HepG2 (cell line): ENCODE data around the gene PKDREJ.

Source experiments
- AHDC1 ChIP-seq: sonication (generic); formaldehyde crosslinking; IDR thresholded peaks from 2 replicates; pipeline ENCODE4 v1.5.1; 2020; ENCODE audit warnings: mild to moderate bottlenecking, missing genetic modification reagents, borderline replicate concordance
- CHD4 ChIP-seq: fragments of 200-600 bp; sonication (generic); IDR thresholded peaks from 2 replicates; pipeline ENCODE4 v1.7.0; 2017; ENCODE audit warnings: mild to moderate bottlenecking, low read length, borderline replicate concordance
- EP300 ChIP-seq, 3 experiments: sonication (generic) in 1 of 3; formaldehyde crosslinking in 1 of 3; IDR thresholded peaks; 2 replicates each; pipeline versions ENCODE4 v1.5.1 to v1.6.1; 2011 to 2020; ENCODE audit warnings: low read depth in 2 of 3, low read length in 2 of 3, borderline replicate concordance in 1 of 3, improper control_type of control experiment in 1 of 3, mild to moderate bottlenecking in 1 of 3, missing genetic modification reagents in 1 of 3, moderate library complexity in 1 of 3
- GPN1 ChIP-seq: sonication (generic); formaldehyde crosslinking; IDR thresholded peaks from 2 replicates; pipeline ENCODE4 v1.5.1; 2020; ENCODE audit warnings: missing genetic modification reagents, borderline replicate concordance
- MAX ChIP-seq: IDR thresholded peaks from 2 replicates; pipeline ENCODE4 v1.6.1; 2012; ENCODE audit warnings: inconsistent platforms
- PATZ1 ChIP-seq: sonication (generic); formaldehyde crosslinking; IDR thresholded peaks from 2 replicates; pipeline ENCODE4 v1.4.0; 2020; ENCODE audit warnings: missing genetic modification reagents
- PLSCR1 ChIP-seq: sonication (generic); formaldehyde crosslinking; IDR thresholded peaks from 2 replicates; pipeline ENCODE4 v1.5.0; 2020; ENCODE audit warnings: missing genetic modification reagents, mild to moderate bottlenecking, borderline replicate concordance
- POLR2A ChIP-seq, 2 experiments: IDR thresholded peaks; 2 replicates each; pipeline ENCODE4 v1.6.1; 2011; ENCODE audit warnings: low read depth in 2 of 2, low read length in 2 of 2, mild to moderate bottlenecking in 1 of 2, moderate library complexity in 1 of 2; ENCODE audit not compliant: insufficient read depth in 1 of 2
- SAP130 ChIP-seq: IDR thresholded peaks from 2 replicates; pipeline ENCODE4 v1.6.1; 2016; ENCODE audit warnings: low read depth
- SIN3A ChIP-seq: IDR thresholded peaks from 2 replicates; pipeline ENCODE4 v1.6.1; 2011; ENCODE audit warnings: low read depth, mild to moderate bottlenecking, control low read depth, low read length, borderline replicate concordance
- SMARCC2 ChIP-seq: fragments of 450-650 bp; IDR thresholded peaks from 2 replicates; pipeline ENCODE4 v1.6.1; 2017; ENCODE audit warnings: antibody characterized with exemption, mild to moderate bottlenecking
- SP1 ChIP-seq, 2 experiments: fragments of 450-650 bp in 1 of 2; sonication (generic) in 1 of 2; formaldehyde crosslinking in 1 of 2; IDR thresholded peaks; 2 replicates each; pipeline versions ENCODE4 v1.4.0 to v1.6.1; 2016 to 2020; ENCODE audit warnings: missing genetic modification reagents in 1 of 2
- ZNF318 ChIP-seq: sonication (generic); formaldehyde crosslinking; IDR thresholded peaks from 2 replicates; pipeline ENCODE4 v1.4.0; 2020; ENCODE audit warnings: mild to moderate bottlenecking, missing genetic modification reagents
- TF ChIP-seq, protein P1 (sequence below): sonication (generic); formaldehyde crosslinking; IDR thresholded peaks from 2 replicates; pipeline ENCODE4 v1.5.1; 2020; ENCODE audit warnings: mild to moderate bottlenecking, missing genetic modification reagents, moderate library complexity

DNA sequence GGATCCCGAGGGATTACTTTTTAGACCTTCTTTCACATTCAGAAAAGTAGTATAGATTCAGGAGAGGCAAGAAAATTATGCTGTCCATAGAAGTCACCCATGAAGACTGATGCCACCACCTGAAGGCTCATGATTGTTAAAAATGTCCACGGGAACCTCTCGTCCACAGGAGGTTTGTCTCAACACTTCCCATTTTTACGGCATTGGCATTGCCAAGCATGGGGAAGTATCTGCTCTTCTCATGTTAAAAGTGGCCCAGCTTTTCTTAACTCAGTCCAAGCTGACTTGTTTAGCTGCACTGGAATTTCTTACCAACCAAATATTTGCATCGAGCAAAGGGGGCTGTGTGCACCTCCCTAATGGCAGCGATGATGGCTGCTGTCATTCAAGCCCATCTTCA is 22.6 kb downstream of the PKDREJ start:
- TF ChIP-seq POLR2A (IDR thresholded peaks at IDR 0.05; ENCODE audit: insufficient read depth in 1 of 2, low read depth in 2 of 2, low read length in 2 of 2) (no peak), GPN1 (CRISPR knock-in tag) (no peak), SMARCC2 (no peak), PATZ1 (CRISPR knock-in tag) (no peak), SP1 (IDR thresholded peaks at IDR 0.05) (no peak), SP1 (CRISPR knock-in tag; IDR thresholded peaks at IDR 0.05) (no peak), SIN3A (no peak), CHD4 (no peak), SAP130 (CRISPR knock-in tag) (no peak), AHDC1 (CRISPR knock-in tag) (no peak), EP300 (IDR thresholded peaks at IDR 0.05; ENCODE audit: low read depth in 2 of 2, low read length in 2 of 2) (no peak), EP300 (CRISPR knock-in tag; IDR thresholded peaks at IDR 0.05; ENCODE audit: borderline replicate concordance) (no peak), MAX (no peak), PLSCR1 (CRISPR knock-in tag) (no peak), ZNF318 (CRISPR knock-in tag) (no peak)
- TF ChIP-seq, protein P1, sequence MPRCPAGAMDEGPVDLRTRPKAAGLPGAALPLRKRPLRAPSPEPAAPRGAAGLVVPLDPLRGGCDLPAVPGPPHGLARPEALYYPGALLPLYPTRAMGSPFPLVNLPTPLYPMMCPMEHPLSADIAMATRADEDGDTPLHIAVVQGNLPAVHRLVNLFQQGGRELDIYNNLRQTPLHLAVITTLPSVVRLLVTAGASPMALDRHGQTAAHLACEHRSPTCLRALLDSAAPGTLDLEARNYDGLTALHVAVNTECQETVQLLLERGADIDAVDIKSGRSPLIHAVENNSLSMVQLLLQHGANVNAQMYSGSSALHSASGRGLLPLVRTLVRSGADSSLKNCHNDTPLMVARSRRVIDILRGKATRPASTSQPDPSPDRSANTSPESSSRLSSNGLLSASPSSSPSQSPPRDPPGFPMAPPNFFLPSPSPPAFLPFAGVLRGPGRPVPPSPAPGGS (CRISPR knock-in tag) = no peak
